Keratinocyte (primary cell): ENCODE results near the gene ZNF169. TPM values are rescaled to one million over a fixed set of nuclear protein-coding genes. Genes with fewer than 3 reads are reported as not detected.

ENCODE experiments used
- DNase-seq: peaks from one replicate; pipeline ENCODE4 v3.0.0-alpha.2; 2011; ENCODE audit warnings: low read depth, missing footprints, low spot score
- FAIRE-seq: peaks from 2 replicates; lab custom pipeline; 2011; peaks lifted over from hg19 to GRCh38; lab: Jason Lieb, UNC
- H2AFZ ChIP-seq: 2 replicates; pipeline ENCODE4 v1.6.0; 2012; ENCODE audit warnings: low read length, control low read depth, inconsistent platforms; ENCODE audit not compliant: control insufficient read depth
- H3K27ac ChIP-seq: 2 replicates; pipeline ENCODE4 v1.5.1; 2011; ENCODE audit warnings: low read length; ENCODE audit not compliant: control insufficient read depth, insufficient read depth
- H3K27me3 ChIP-seq: 3 replicates; pipeline ENCODE4 v1.6.0; 2011; ENCODE audit warnings: low read length; ENCODE audit not compliant: control insufficient read depth, insufficient read depth; ENCODE audit errors: extremely low read depth
- H3K36me3 ChIP-seq, 2 experiments: 2 replicates in 1 of 2; 3 replicates in 1 of 2; pipeline ENCODE4 v1.5.1; 2011; ENCODE audit warnings: low read length in 2 of 2, mild to moderate bottlenecking in 1 of 2; ENCODE audit not compliant: control insufficient read depth in 2 of 2, insufficient read depth in 2 of 2; ENCODE audit errors: extremely low read depth in 1 of 2
- H3K4me1 ChIP-seq: 3 replicates; pipeline ENCODE4 v1.5.1; 2011; ENCODE audit warnings: low read length; ENCODE audit not compliant: control insufficient read depth, insufficient read depth; ENCODE audit errors: extremely low read depth
- H3K4me2 ChIP-seq: 3 replicates; pipeline ENCODE4 v1.6.0; 2011; ENCODE audit warnings: low read depth, low read length; ENCODE audit not compliant: control insufficient read depth, insufficient read depth; ENCODE audit errors: extremely low read depth
- H3K4me3 ChIP-seq, 3 experiments: fragments of 200-600 bp in 1 of 3; sonication (generic) in 1 of 3; 2 replicates in 2 of 3; 3 replicates in 1 of 3; pipeline ENCODE4 v1.5.1; 2011 to 2016; ENCODE audit warnings: low read length in 3 of 3, mild to moderate bottlenecking in 3 of 3, control low read depth in 2 of 3, inconsistent platforms in 1 of 3, low read depth in 1 of 3, mixed read lengths in 1 of 3, mixed run types in 1 of 3, moderate library complexity in 1 of 3; ENCODE audit not compliant: control insufficient read depth in 2 of 3, insufficient read depth in 2 of 3; ENCODE audit errors: extremely low read depth in 1 of 3
- H3K79me2 ChIP-seq: 2 replicates; pipeline ENCODE4 v1.6.0; 2012; ENCODE audit warnings: low read length; ENCODE audit not compliant: control insufficient read depth, insufficient read depth
- H3K9ac ChIP-seq: 3 replicates; pipeline ENCODE4 v1.6.0; 2011; ENCODE audit warnings: low read length; ENCODE audit not compliant: control insufficient read depth, insufficient read depth; ENCODE audit errors: extremely low read depth
- H3K9me1 ChIP-seq: 3 replicates; pipeline ENCODE4 v1.6.0; 2011; ENCODE audit warnings: low read length; ENCODE audit not compliant: control insufficient read depth, insufficient read depth; ENCODE audit errors: extremely low read depth
- H3K9me3 ChIP-seq: 2 replicates; pipeline ENCODE4 v1.5.1; 2012; ENCODE audit warnings: low read depth, low read length; ENCODE audit not compliant: control insufficient read depth
- H4K20me1 ChIP-seq: 3 replicates; pipeline ENCODE4 v1.6.0; 2011; ENCODE audit warnings: low read length; ENCODE audit not compliant: control insufficient read depth, insufficient read depth; ENCODE audit errors: extremely low read depth
- CTCF ChIP-seq, 3 experiments: IDR thresholded peaks in 1 of 3; conservative IDR thresholded peaks in 1 of 3; optimal IDR thresholded peaks in 1 of 3; 2 replicates in 2 of 3; 3 replicates in 1 of 3; pipeline versions ENCODE3 to v1.5.1; 2011; ENCODE audit warnings: low read length in 3 of 3, mild to moderate bottlenecking in 3 of 3, moderate library complexity in 2 of 3, control low read depth in 1 of 3, inconsistent platforms in 1 of 3; ENCODE audit not compliant: insufficient read depth in 2 of 3; ENCODE audit errors: extremely low read depth in 1 of 3
- EZH2 ChIP-seq: IDR thresholded peaks from one replicate; pipeline ENCODE4 v1.6.1; 2012; ENCODE audit warnings: inconsistent platforms, mild to moderate bottlenecking, low read length, moderate library complexity
- dilution Hi-C: fragments of 300-500 bp; cut with MboI; formaldehyde crosslinking; loops from one replicate; pipeline ENCODE4 v1.7.0; 2020; ENCODE audit warnings: low sequenced_read_pairs; ENCODE audit not compliant: extremely low pct_ligation_motif_present
- polyA plus RNA-seq, 5 experiments: library from polyadenylated mRNA; depleted of rRNA in 3 of 5; stranded (reverse) in 3 of 5; stranded (forward) in 1 of 5; unstranded in 1 of 5; fragments of >200 nt; gene quantifications; 1 replicate in 1 of 5; 2 replicates in 3 of 5; 3 replicates in 1 of 5; pipeline versions ENCODE4 v1.2.1 to v1.2.3, GENCODE V29; 2011 to 2012; ENCODE audit warnings: missing spikeins in 2 of 5, low read depth in 1 of 5, low replicate concordance in 1 of 5

Gene ZNF169
- polyA plus RNA-seq, 1 donor (not counting 4 experiments of a cell fraction or from before 2014, with no cell fraction given) = 3.7 TPM

GRCh38 chr9:94245651-94246050 lies 13.4 kb upstream of the ZNF169 start:
- H3K36me3 ChIP-seq = no peaks in the 10 kb centered on the region
- H2AFZ ChIP-seq = no peak overlapping the region
- no peak overlapping the region for H3K4me3 ChIP-seq
- no peak overlapping the region for H3K4me2 ChIP-seq
- dilution Hi-C loops = no loop called here
- no peaks in the 10 kb centered on the region for H3K79me2 ChIP-seq
- DNase-seq (no peak), FAIRE-seq (no peak)
- H3K27ac ChIP-seq = no peak overlapping the region
- H4K20me1 ChIP-seq = no peaks in the 10 kb centered on the region
- H3K9me3 ChIP-seq = no peaks in the 10 kb centered on the region
- no peaks in the 10 kb centered on the region for H3K4me1 ChIP-seq
- no peaks in the 10 kb centered on the region for H3K27me3 ChIP-seq
- H3K9me1 ChIP-seq = no peaks in the 10 kb centered on the region
- TF ChIP-seq CTCF (optimal IDR thresholded peaks at IDR 0.05 in 1 of 3, IDR thresholded peaks at IDR 0.05 in 1 of 3, conservative IDR thresholded peaks at IDR 0.05 in 1 of 3; ENCODE audit: extremely low read depth in 1 of 3, insufficient read depth in 2 of 3, low read length in 3 of 3) = no peak
- no peak for TF ChIP-seq EZH2
- H3K9ac ChIP-seq = no peak overlapping the region

- peak; percentile 48 for FAIRE-seq
- no peak overlapping the region for H3K9ac ChIP-seq
- no peaks in the 10 kb centered on the region for H3K9me1 ChIP-seq
- no peaks in the 10 kb centered on the region for H3K79me2 ChIP-seq
- H3K27ac ChIP-seq = no peak overlapping the region
- TF ChIP-seq CTCF (optimal IDR thresholded peaks at IDR 0.05 in 1 of 3, IDR thresholded peaks at IDR 0.05 in 1 of 3, conservative IDR thresholded peaks at IDR 0.05 in 1 of 3; ENCODE audit: extremely low read depth in 1 of 3, insufficient read depth in 2 of 3, low read length in 3 of 3) (no peak), EZH2 (no peak)
- no peak for DNase-seq
- H2AFZ ChIP-seq = no peak overlapping the region
- no peaks in the 10 kb centered on the region for H3K27me3 ChIP-seq
- H4K20me1 ChIP-seq = no peaks in the 10 kb centered on the region
- H3K4me3 ChIP-seq = no peak overlapping the region
- H3K9me3 ChIP-seq = no peaks in the 10 kb centered on the region
- H3K4me2 ChIP-seq = no peak overlapping the region
- dilution Hi-C loops = no loop called here
- H3K36me3 ChIP-seq = no peaks in the 10 kb centered on the region
- H3K4me1 ChIP-seq = no peaks in the 10 kb centered on the region
These were observed 8.6 kb upstream of the ZNF169 start for GRCh38 chr9:94250456-94250855.
